Endodermal cell (in vitro differentiated cells): Measurements from ENCODE around the gene SLX9. TPM values are rescaled to one million over a fixed set of nuclear protein-coding genes. Genes with fewer than 3 reads are reported as not detected.

Experiments
- DNase-seq: peaks from one replicate; pipeline ENCODE4 v3.0.0-alpha.2; 2017
- H3K27ac ChIP-seq: 2 replicates; pipeline ENCODE4 v1.5.1; 2013; ENCODE audit warnings: mild to moderate bottlenecking, low read depth, low read length, moderate library complexity
- H3K27me3 ChIP-seq: 2 replicates; pipeline ENCODE4 v1.6.1; 2013; ENCODE audit warnings: mild to moderate bottlenecking, low read length, moderate library complexity; ENCODE audit not compliant: insufficient read depth, control insufficient read depth, poor library complexity, severe bottlenecking
- H3K36me3 ChIP-seq: 2 replicates; pipeline ENCODE4 v1.7.0; 2013; ENCODE audit warnings: mild to moderate bottlenecking, low read length, moderate library complexity; ENCODE audit not compliant: control insufficient read depth, insufficient read depth
- H3K4me1 ChIP-seq: one replicate; pipeline ENCODE4 v1.7.0; 2013; ENCODE audit warnings: low read length; ENCODE audit not compliant: control insufficient read depth, insufficient read depth
- H3K4me3 ChIP-seq: 2 replicates; pipeline ENCODE4 v1.5.1; 2013; ENCODE audit warnings: mild to moderate bottlenecking, low read length, moderate library complexity
- H3K9ac ChIP-seq: 2 replicates; pipeline ENCODE4 v1.6.1; 2013; ENCODE audit warnings: mild to moderate bottlenecking, low read length, moderate library complexity; ENCODE audit not compliant: poor library complexity, severe bottlenecking; ENCODE audit errors: extremely low read depth
- H3K9me3 ChIP-seq: 2 replicates; pipeline ENCODE4 v1.6.1; 2013; ENCODE audit warnings: mild to moderate bottlenecking, low read length, moderate library complexity; ENCODE audit not compliant: control insufficient read depth
- H3K27ac Mint-ChIP-seq: 2 replicates; pipeline ENCODE4 v1.8.0; 2020; ENCODE audit warnings: mixed read lengths
- H3K27me3 Mint-ChIP-seq: 2 replicates; pipeline ENCODE4 v1.8.0; 2021; ENCODE audit warnings: mild to moderate bottlenecking, mixed read lengths; ENCODE audit not compliant: insufficient read depth
- H3K36me3 Mint-ChIP-seq: 2 replicates; pipeline ENCODE4 v1.8.0; 2020; ENCODE audit warnings: low read depth, mixed read lengths
- H3K4me1 Mint-ChIP-seq: 2 replicates; pipeline ENCODE4 v1.8.0; 2020; ENCODE audit warnings: mixed read lengths
- H3K4me3 Mint-ChIP-seq: 2 replicates; pipeline ENCODE4 v1.8.0; 2020; ENCODE audit warnings: mild to moderate bottlenecking, moderate library complexity, mixed read lengths
- H3K9me3 Mint-ChIP-seq: 2 replicates; pipeline ENCODE4 v1.8.0; 2020; ENCODE audit warnings: mild to moderate bottlenecking, mixed read lengths
- WGBS, 2 experiments: methylation state at CpG; one replicate each; pipeline versions ENCODE4 v1.1.5 to v1.1.7; 2013; ENCODE audit warnings: missing lambda C conversion rate in 2 of 2, mixed read lengths in 1 of 2; ENCODE audit not compliant: insufficient coverage in 1 of 2, insufficient read length in 1 of 2; 5-methylcytosine and 5-hydroxymethylcytosine counted together
- total RNA-seq, 2 donors: library from RNA; stranded (reverse); fragmentation: NEBNext Ultra II Directional in 1 of 2; extraction: Animal tissue kit (Norgen Biotek cat#: 25700) in 1 of 2; gene quantifications; 2 replicates in 1 of 2; 3 replicates in 1 of 2; pipeline ENCODE4 v1.2.1, GENCODE V29; 2021
- TF ChIP-seq, protein P1 (sequence below): fragments of 200-600 bp; sonication (generic); conservative IDR thresholded peaks from 2 replicates; pipeline ENCODE4 v1.5.0; 2021; ENCODE audit warnings: antibody characterized with exemption, mild to moderate bottlenecking

The SLX9 gene
- total RNA-seq, 2 donors from 2014 or later = 38.0 to 48.9 TPM

DNA sequence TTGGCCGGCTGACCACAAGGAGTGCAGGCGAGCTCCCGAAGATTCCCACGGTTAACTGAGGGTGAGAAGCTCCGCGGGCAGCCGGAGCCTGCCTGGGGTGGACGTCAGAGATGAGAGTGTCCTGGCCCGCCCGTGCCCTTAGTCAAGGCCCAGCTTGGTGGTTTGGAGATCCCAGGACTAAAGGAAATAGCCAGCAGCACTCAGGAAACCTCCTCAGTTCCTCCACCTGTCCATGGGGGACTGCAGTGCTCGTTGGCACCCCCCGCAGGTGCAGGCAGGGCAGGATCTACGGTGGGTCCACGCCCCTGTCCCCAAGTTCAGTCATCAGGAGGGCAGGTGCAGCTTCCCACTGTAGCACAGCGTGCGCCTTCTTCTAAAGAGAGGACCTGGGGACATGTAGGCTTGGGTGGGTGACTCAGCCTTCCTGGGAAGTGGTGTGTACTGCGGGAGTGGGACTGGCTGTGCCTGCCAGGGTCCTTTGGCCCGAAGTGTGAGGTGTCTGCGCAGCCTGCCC is 32.5 kb downstream of the SLX9 start:
- WGBS, 2 experiments = 90 to 94% methylated on average over 16 to 19 of the region's 19 CpGs
- Mint-ChIP-seq H3K36me3 (peaks cover 31% of the 10 kb centered on the region), H3K9me3 (no peaks in the 10 kb centered on the region), H3K27ac (peak overlapping the region; percentile 87), H3K27me3 (no peaks in the 10 kb centered on the region), H3K4me1 (peaks cover 4% of the 10 kb centered on the region), H3K4me3 (no peak overlapping the region)
- peak; percentile 77 for DNase-seq
- no peaks in the 10 kb centered on the region for H3K9me3 ChIP-seq
- H3K4me3 ChIP-seq = no peak overlapping the region
- TF ChIP-seq, protein P1, sequence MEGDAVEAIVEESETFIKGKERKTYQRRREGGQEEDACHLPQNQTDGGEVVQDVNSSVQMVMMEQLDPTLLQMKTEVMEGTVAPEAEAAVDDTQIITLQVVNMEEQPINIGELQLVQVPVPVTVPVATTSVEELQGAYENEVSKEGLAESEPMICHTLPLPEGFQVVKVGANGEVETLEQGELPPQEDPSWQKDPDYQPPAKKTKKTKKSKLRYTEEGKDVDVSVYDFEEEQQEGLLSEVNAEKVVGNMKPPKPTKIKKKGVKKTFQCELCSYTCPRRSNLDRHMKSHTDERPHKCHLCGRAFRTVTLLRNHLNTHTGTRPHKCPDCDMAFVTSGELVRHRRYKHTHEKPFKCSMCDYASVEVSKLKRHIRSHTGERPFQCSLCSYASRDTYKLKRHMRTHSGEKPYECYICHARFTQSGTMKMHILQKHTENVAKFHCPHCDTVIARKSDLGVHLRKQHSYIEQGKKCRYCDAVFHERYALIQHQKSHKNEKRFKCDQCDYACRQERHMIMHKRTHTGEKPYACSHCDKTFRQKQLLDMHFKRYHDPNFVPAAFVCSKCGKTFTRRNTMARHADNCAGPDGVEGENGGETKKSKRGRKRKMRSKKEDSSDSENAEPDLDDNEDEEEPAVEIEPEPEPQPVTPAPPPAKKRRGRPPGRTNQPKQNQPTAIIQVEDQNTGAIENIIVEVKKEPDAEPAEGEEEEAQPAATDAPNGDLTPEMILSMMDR = peak; percentile 63
- no peaks in the 10 kb centered on the region for H3K4me1 ChIP-seq
- H3K27me3 ChIP-seq = no peaks in the 10 kb centered on the region
- H3K27ac ChIP-seq = peak overlapping the region; percentile 24
- H3K36me3 ChIP-seq = peaks cover 19% of the 10 kb centered on the region
- no peak overlapping the region for H3K9ac ChIP-seq

DNA sequence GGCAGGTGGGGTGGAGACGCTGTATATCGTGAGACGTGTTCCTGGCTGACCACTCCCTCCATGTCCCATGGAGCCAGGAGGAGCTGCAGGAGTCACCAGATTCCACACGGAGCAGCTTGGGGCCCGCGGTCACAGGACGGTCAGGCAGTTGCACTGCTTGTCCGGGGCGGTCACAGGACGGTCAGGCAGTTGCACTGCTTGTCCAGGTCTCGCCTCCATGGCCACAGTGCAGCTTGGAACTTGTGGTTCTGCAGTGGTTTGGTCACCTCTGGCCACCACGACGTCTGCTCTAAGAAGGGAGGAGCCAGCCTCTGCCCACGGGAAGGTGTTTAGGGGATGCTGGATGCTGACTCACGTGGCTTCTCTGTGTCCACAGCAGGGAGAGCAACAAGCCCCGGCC is 33.0 kb downstream of the SLX9 start:
- DNase-seq = no peak
- Histone ChIP-seq H3K36me3 (peaks cover 14% of the 10 kb centered on the region), H3K27me3 (no peaks in the 10 kb centered on the region), H3K4me3 (no peak overlapping the region), H3K9ac (no peak overlapping the region), H3K9me3 (no peaks in the 10 kb centered on the region), H3K4me1 (no peaks in the 10 kb centered on the region), H3K27ac (no peak overlapping the region)
- Mint-ChIP-seq H3K27me3 (no peaks in the 10 kb centered on the region), H3K36me3 (peaks cover 31% of the 10 kb centered on the region), H3K4me1 (peaks cover 4% of the 10 kb centered on the region), H3K9me3 (no peaks in the 10 kb centered on the region), H3K4me3 (no peak overlapping the region), H3K27ac (no peak overlapping the region)
- TF ChIP-seq, protein P1 = no peak
- WGBS, 2 experiments = 90 to 92% methylated on average over 12 to 16 of the region's 16 CpGs

DNA sequence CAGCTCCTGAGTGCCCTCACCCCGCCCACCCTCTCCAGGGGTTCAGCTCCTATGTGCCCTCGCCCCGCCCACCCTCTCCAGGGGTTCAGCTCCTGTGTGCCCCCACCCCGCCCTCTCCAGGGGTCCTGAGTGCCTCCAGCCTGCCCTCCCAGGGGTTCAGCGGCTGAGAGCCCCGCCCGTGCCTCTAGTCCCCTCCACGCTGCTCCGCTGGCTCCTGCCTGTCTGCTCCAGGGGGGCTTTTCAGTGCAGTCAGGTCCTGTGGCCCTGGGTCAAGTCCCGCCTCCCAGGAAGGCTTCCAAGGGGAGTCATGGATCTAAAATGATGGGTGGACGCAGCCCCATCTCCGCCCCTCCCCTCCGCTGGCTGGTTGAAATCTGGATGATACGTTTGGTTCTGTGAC is 33.8 kb downstream of the SLX9 start:
- TF ChIP-seq, protein P1 = no peak
- Mint-ChIP-seq H3K27ac (no peak overlapping the region), H3K4me1 (peaks cover 4% of the 10 kb centered on the region), H3K36me3 (peaks cover 28% of the 10 kb centered on the region), H3K9me3 (no peaks in the 10 kb centered on the region), H3K27me3 (no peaks in the 10 kb centered on the region), H3K4me3 (no peak overlapping the region)
- WGBS, 2 experiments = 95 to 96% methylated on average over 10 to 13 of the region's 14 CpGs
- Histone ChIP-seq H3K9ac (no peak overlapping the region), H3K4me1 (no peaks in the 10 kb centered on the region), H3K27me3 (no peaks in the 10 kb centered on the region), H3K36me3 (peaks cover 13% of the 10 kb centered on the region), H3K27ac (no peak overlapping the region), H3K9me3 (no peaks in the 10 kb centered on the region), H3K4me3 (no peak overlapping the region)
- DNase-seq = no peak
